SJSA1 (cell line): ENCODE measurements around the gene PTGIS. TPM values are rescaled to one million over a fixed set of nuclear protein-coding genes. Genes with fewer than 3 reads are reported as not detected.

ENCODE experiments used
- DNase-seq, 2 experiments: peaks; one replicate each; pipeline ENCODE4 v3.0.0-alpha.2; 2015 to 2020; ENCODE audit warnings: low spot score in 2 of 2, low read depth in 1 of 2
- H3K27ac ChIP-seq: fragments of 250-450 bp; sonication (Bioruptor Pico); 2 replicates; pipeline ENCODE4 v1.5.1; 2020; ENCODE audit warnings: mild to moderate bottlenecking, moderate library complexity
- H3K27me3 ChIP-seq: fragments of 250-450 bp; sonication (Bioruptor Pico); replicated peaks from 2 replicates; pipeline ENCODE4 v1.5.1; 2020; ENCODE audit warnings: mild to moderate bottlenecking, moderate library complexity
- H3K36me3 ChIP-seq: fragments of 250-450 bp; sonication (Bioruptor Pico); 2 replicates; pipeline ENCODE4 v1.5.1; 2020; ENCODE audit warnings: mild to moderate bottlenecking
- H3K4me1 ChIP-seq: fragments of 250-450 bp; sonication (Bioruptor Pico); replicated peaks from 2 replicates; pipeline ENCODE4 v1.6.1; 2021; ENCODE audit warnings: mild to moderate bottlenecking
- H3K4me3 ChIP-seq: fragments of 250-450 bp; sonication (Bioruptor Pico); 2 replicates; pipeline ENCODE4 v1.5.1; 2020; ENCODE audit warnings: mild to moderate bottlenecking
- H3K9me3 ChIP-seq: fragments of 250-450 bp; sonication (Bioruptor Pico); replicated peaks from 2 replicates; pipeline ENCODE4 v1.5.1; 2020; ENCODE audit warnings: mild to moderate bottlenecking
- total RNA-seq: library from RNA; depleted of rRNA; stranded (reverse); fragments of >200 nt; shearing (Covaris generic); gene quantifications from 2 replicates; pipeline ENCODE4 v1.2.3, GENCODE V29; 2014

Gene PTGIS
- total RNA-seq, 1 experiment from 2014 or later: not detected

DNA sequence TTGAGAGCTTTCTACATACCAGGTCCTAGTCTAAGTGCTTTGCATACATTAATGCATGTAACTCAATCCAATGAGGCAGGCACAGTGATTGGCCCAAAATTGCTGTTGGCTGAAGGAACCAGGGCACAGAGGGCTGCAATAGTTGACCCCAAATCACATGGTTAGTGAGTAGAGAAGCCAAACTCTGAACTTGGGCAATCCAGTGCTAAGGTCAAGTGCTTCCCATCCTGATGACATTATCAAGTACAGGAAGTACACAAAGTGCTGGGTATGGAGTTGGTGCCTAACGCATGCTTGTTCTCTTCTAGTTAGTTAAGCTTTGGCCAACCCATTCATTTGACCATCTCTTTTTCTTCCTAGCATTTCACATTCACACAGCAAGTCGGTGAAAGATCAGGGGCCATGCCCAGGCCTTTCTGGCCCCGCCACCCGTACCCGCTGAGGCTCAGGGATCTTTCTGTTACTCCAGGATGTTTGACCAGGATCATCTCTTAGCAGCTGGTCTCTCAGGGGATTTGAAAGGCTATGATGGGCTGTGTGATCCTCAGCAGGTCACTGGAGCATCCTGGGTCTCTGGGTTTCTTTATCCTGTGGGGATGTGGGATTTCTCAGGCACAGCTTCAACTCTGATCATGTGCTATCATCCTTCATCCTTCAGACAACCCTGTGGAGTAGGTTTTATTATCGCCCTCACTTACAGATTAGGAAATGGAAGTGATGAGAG, 92.5 kb downstream of the PTGIS start:
- H3K4me3 ChIP-seq: no peak overlapping the region
- no peaks in the 10 kb centered on the region for H3K4me1 ChIP-seq
- H3K27me3 ChIP-seq: no peaks in the 10 kb centered on the region
- H3K9me3 ChIP-seq: no peaks in the 10 kb centered on the region
- H3K27ac ChIP-seq: no peak overlapping the region
- DNase-seq: no peak
- H3K36me3 ChIP-seq: no peaks in the 10 kb centered on the region

DNA sequence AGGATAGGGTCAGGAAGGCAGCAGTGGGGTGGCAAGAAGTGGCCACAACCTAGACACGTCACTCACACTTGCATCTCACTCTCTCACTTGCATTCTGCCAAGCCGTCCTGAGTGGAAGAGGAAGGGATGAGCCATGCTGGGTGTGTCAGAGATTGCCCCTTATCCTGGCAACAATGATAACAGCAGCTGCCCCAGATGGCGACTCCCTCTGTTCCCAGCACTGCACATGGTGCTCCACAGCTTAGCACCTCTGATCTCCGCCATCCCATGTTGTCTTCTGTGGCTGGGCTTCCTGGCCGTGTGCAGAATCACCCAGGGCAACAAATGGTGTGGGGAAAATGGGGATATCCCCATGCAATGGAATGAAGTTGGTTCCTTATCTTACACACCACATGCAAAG, 96.5 kb downstream of the PTGIS start:
- DNase-seq: no peak
- Histone ChIP-seq H3K27ac (no peak overlapping the region), H3K9me3 (no peaks in the 10 kb centered on the region), H3K4me3 (no peak overlapping the region), H3K27me3 (no peaks in the 10 kb centered on the region), H3K4me1 (no peaks in the 10 kb centered on the region), H3K36me3 (no peaks in the 10 kb centered on the region)

DNA sequence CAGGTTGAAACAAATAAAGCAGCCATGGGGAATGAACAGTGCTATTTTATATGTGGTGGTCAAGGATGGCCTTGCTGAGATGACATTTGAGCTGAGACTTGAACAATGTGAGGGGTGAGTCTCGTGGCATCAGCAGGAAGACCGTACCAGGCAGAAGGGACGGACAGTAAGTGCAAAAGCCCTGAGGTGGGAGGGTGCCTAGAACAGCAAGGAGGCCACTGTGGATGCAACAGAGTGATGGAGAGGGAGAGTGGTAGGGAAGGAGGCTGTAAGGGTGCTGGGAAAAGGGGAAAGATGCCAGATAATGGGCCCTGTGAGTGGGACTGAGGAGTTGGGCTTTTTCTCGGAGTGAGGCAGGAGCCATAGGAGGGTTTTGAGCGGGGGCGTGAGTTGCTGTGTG, 97.0 kb downstream of the PTGIS start:
- Histone ChIP-seq H3K9me3 (no peaks in the 10 kb centered on the region), H3K4me1 (no peaks in the 10 kb centered on the region), H3K27me3 (no peaks in the 10 kb centered on the region), H3K4me3 (no peak overlapping the region), H3K36me3 (no peaks in the 10 kb centered on the region), H3K27ac (no peak overlapping the region)
- DNase-seq: no peak

DNA sequence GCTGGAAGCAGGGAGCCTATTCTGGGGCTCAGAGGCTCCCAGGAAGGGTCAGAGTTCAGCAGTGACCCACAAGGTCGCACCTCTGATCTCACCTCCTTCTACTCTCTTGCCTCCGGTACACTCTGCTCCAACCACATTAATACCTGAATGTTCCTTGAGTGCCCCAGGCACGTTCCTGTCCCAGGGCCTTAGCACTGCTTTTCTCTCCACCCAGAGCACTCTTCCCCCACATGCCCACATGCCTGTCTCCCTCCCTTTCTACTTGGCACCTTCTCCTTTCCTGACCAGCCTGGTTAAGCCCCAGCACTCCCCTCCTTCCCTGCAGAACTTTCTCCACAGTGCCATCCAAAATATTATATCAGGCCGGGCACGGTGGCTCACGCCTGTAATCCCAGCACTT, 98.9 kb downstream of the PTGIS start:
- Histone ChIP-seq H3K4me1 (no peaks in the 10 kb centered on the region), H3K27me3 (no peaks in the 10 kb centered on the region), H3K9me3 (no peaks in the 10 kb centered on the region), H3K27ac (no peak overlapping the region), H3K4me3 (no peak overlapping the region), H3K36me3 (no peaks in the 10 kb centered on the region)
- DNase-seq: no peak

DNA sequence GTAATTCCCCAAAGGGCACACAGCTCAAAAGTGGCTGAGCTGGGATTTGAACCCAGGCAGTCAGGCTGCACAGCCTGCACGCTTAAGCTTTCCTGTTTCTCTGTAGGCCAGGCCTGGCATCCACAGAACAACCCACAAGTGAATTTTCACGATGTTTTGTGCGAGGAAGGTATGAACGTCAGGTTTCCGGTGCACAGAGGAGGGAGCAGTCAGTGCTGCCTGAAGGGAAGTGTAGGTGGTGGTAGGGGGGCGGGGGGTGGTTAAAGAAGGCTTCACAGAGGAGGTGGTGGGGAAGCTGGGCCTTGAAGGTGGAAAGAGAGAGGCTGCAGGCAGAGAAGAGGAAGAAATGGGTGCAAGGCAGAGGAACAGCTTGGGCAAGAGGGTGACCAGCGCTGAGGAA, 99.5 kb downstream of the PTGIS start:
- Histone ChIP-seq H3K27ac (no peak overlapping the region), H3K27me3 (no peaks in the 10 kb centered on the region), H3K36me3 (no peaks in the 10 kb centered on the region), H3K4me3 (no peak overlapping the region), H3K9me3 (no peaks in the 10 kb centered on the region), H3K4me1 (no peaks in the 10 kb centered on the region)
- no peak for DNase-seq

DNA sequence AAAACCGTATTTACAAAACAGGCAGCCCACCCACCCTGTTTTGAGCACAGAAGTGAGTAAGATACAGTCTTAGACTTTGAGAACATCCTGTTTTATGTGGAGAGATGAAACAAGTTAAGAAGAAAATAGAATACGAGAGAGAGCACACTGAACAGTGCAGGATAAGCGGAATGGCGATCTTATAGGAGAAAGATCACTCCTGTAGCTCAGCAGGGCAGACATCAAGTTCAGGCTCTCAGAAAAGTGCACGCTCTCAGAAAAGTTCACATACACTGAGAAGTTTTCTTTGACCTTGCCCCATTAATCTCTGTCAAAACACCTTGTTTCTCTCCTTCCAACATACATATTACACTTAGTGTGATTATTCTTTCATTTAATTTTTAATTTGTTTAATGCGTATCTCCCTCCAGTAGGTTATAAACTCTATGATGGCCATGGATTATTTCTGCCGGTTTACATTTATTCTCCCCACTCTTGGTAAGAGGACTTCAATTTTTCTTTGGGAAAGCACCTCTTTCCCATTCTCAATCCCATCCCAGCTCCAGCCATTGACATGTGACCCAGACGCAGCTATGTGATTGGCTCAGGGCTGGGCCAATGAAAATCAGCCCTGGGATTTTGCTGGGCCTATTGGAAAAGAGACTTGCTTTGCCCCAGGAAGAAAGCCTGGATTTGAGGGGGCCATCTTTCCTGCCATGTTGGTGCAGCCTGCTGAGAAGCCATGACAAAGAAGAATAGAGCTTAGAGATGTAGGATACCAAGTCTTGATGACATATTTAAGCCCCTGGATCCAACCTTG, 101.6 kb downstream of the PTGIS start:
- no peak overlapping the region for H3K4me3 ChIP-seq
- no peaks in the 10 kb centered on the region for H3K27me3 ChIP-seq
- no peak overlapping the region for H3K27ac ChIP-seq
- H3K4me1 ChIP-seq: no peaks in the 10 kb centered on the region
- no peaks in the 10 kb centered on the region for H3K9me3 ChIP-seq
- no peak for DNase-seq
- no peaks in the 10 kb centered on the region for H3K36me3 ChIP-seq

DNA sequence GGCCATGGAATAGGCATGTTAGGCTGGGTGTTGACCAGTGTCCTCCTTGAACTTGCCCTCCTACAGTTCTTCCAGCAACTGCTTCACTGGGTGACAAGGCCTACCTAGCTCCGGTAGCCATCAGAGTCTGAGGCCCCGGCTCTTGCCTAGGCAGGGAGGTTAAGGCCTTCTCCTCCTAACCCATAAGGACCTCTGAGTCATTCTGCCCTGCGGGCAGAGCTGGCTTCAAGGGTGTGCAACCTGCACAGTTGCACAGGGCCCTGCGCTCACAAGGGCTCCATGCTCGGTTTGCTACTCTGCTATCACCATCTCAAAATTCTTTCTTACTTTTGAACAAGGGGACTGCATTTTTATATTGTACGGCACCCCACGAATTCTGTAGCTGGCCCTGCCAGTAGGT, 103.4 kb downstream of the PTGIS start:
- no peak for DNase-seq
- Histone ChIP-seq H3K27me3 (no peaks in the 10 kb centered on the region), H3K9me3 (no peaks in the 10 kb centered on the region), H3K27ac (no peak overlapping the region), H3K4me3 (no peak overlapping the region), H3K36me3 (no peaks in the 10 kb centered on the region), H3K4me1 (no peaks in the 10 kb centered on the region)

DNA sequence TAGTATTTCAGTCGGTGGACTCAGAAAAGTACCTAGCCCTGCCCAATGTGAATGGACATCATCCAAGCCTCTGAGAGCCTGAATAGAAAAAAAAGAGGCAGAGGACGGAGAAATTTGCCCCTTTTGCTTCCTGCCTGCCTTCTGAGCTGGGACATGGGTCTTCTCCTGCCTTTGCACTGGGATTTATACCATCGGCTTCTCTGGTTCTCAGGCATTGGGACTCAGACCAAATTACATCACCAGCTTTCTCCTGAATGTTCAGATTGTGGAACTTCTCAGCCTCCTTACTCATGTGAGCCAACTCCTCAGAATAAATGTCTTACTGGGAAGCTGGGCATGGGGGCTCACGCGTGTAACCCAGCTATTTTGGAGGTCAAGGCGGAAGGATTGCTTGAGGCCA, 105.3 kb downstream of the PTGIS start:
- no peak overlapping the region for H3K27ac ChIP-seq
- H3K4me3 ChIP-seq: no peak overlapping the region
- H3K9me3 ChIP-seq: no peaks in the 10 kb centered on the region
- no peaks in the 10 kb centered on the region for H3K4me1 ChIP-seq
- DNase-seq: no peak
- H3K36me3 ChIP-seq: no peaks in the 10 kb centered on the region
- no peaks in the 10 kb centered on the region for H3K27me3 ChIP-seq

DNA sequence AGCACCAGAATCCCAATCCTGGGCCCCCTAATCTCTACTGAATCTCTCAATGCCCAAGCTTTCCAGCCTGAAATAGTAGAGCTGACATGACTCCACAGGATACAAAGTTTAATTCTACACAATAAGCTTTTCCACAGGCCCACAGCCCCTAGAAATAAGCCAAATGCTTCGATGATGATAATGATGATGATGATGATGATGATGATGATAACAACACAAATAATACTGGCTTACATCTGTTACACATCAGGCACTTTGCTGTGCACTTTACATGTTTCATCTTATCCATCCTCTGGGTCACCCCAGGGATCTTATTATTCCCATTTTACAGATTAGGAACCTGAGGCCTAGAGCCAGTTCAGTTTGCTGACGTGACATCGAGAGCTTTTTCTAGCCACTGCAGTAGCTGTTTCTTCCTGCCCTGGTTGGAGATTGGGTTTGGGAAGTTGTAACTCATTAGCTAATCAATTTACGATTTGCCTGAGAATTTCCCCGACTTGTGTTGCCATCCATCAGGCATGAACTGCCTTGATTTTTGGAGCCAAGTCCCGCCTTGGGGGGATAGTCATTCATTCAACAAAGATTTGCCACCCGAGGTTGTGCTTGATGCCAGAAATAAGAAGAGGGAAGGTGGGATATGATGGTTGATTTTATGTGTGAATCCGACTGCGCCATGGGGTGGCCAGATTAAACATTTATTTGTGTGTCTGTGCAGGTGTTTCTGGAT, 105.9 kb downstream of the PTGIS start:
- Histone ChIP-seq H3K4me3 (no peak overlapping the region), H3K4me1 (no peaks in the 10 kb centered on the region), H3K9me3 (no peaks in the 10 kb centered on the region), H3K27ac (no peak overlapping the region), H3K27me3 (no peaks in the 10 kb centered on the region), H3K36me3 (no peaks in the 10 kb centered on the region)
- DNase-seq: no peak

DNA sequence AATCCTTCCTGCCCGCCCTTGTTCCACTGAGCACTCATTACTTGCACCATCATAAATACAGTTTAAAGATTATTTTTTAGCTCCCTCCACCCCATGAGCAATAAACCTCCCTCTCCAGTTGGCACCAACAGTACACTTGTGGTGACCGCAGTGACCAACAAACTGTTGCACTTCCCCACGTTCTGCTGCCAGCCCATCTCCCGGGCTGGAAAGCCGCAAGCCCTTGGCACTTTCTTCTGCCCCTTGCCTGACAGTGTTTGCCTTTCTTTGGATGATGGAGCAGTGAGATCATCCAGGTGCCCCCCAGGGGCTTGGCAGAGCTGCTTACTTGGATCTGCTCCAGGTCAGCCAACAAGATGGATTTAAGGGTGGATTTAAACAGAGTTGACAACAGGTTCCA, 107.0 kb downstream of the PTGIS start:
- Histone ChIP-seq H3K27ac (no peak overlapping the region), H3K27me3 (no peaks in the 10 kb centered on the region), H3K9me3 (no peaks in the 10 kb centered on the region), H3K4me1 (no peaks in the 10 kb centered on the region), H3K4me3 (no peak overlapping the region), H3K36me3 (no peaks in the 10 kb centered on the region)
- DNase-seq: no peak

DNA sequence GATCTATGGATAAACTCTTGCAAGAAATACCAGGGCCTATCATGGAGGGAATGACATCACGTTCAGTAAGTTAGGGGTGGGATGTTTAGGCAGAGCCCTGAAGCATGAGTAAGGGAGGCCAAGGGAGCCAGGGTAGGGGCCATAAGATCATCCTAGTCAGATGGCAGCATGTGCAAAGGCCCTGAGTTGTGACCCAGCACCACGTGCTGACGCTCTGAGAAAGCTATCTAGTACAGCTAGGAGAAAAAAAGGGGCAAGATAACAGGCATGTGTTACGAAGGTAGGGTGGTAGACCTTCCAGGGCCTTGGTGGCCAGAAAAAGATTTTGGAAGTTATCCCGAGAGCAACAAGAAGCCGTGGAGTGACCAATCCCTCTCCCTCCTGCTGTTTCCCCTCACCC, 107.8 kb downstream of the PTGIS start:
- H3K27ac ChIP-seq: no peak overlapping the region
- no peaks in the 10 kb centered on the region for H3K4me1 ChIP-seq
- no peak overlapping the region for H3K4me3 ChIP-seq
- H3K27me3 ChIP-seq: no peaks in the 10 kb centered on the region
- no peaks in the 10 kb centered on the region for H3K36me3 ChIP-seq
- no peak for DNase-seq
- no peaks in the 10 kb centered on the region for H3K9me3 ChIP-seq

DNA sequence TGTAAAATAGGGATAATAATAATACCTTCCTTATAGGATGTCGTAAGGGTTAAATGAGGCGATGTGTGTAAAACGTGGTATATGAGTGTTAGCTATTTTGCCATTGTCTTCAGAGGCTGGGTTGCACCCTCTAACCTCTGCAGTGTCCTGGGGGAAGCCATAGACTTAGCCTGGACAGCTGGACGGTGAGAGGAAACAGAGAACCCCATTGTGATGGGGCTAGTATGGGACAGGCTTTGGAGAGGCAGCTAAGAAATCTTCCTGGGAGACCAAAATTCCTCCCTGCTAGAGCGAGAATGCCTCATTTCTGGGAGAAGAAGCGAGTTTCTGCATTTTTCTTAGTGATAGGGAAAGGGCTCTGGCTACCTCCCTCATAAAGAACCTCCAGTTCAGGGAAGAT, 108.3 kb downstream of the PTGIS start:
- H3K36me3 ChIP-seq: no peaks in the 10 kb centered on the region
- no peaks in the 10 kb centered on the region for H3K4me1 ChIP-seq
- H3K27me3 ChIP-seq: no peaks in the 10 kb centered on the region
- no peak for DNase-seq
- H3K9me3 ChIP-seq: no peaks in the 10 kb centered on the region
- H3K4me3 ChIP-seq: no peak overlapping the region
- no peak overlapping the region for H3K27ac ChIP-seq

DNA sequence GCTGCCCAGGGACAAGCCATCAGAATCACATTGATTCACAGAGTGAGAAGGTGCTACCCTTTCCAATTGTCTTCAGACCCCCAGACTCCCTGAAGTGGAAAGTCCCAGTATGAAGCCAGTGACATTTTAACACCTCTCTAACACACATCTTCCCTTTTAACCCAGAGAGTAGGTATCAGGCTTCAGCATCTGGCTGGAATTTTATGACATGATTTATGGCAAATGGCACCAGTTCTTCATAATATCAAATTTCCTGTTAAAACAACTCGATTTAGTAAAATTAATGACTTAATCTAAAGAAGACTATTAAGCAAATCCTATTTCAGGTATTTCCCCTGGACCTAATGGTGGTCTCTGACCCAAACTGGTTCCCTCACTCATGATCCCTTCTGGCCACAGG, 110.5 kb downstream of the PTGIS start:
- Histone ChIP-seq H3K4me3 (no peak overlapping the region), H3K9me3 (no peaks in the 10 kb centered on the region), H3K4me1 (no peaks in the 10 kb centered on the region), H3K36me3 (no peaks in the 10 kb centered on the region), H3K27ac (no peak overlapping the region), H3K27me3 (no peaks in the 10 kb centered on the region)
- no peak for DNase-seq

DNA sequence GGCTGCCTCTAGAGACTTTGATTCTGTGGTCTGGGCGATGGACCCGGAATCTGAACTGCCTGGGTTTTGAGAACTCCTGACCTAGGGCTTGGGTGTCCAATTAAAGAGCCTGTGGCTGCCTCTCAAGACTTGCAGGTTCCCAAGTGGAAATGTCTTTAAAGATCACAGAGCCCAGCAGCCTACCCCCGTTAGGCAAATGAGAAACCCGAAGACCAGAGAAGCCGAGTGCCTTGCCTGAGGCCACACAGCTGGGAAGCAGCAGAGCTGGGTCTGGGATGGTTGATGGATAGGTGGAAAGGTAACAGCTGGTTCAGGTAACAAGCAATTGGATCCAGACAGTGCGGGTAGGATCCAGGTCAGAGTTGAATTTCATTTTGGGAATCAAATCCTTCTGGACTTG, 111.3 kb downstream of the PTGIS start:
- no peak overlapping the region for H3K27ac ChIP-seq
- no peak overlapping the region for H3K4me3 ChIP-seq
- no peaks in the 10 kb centered on the region for H3K27me3 ChIP-seq
- no peak for DNase-seq
- no peaks in the 10 kb centered on the region for H3K36me3 ChIP-seq
- no peaks in the 10 kb centered on the region for H3K4me1 ChIP-seq
- H3K9me3 ChIP-seq: no peaks in the 10 kb centered on the region
